ENCODE data around the gene DCP1A. TPM values are rescaled to one million over a fixed set of nuclear protein-coding genes. Genes with fewer than 3 reads are reported as not detected.

Gene DCP1A
- total RNA-seq, 3 donors from 2014 or later (not counting 1 experiment from before 2014, with no cell fraction given), result 36.5 to 48.9 (median 45.8) TPM

GRCh38 chr3:53320697-53321096 is 26.6 kb downstream of the DCP1A start:
- H3K36me3 Mint-ChIP-seq, result peaks cover 5% of the 10 kb centered on the region
- no peak for ATAC-seq
- peaks cover 16 to 29% of the 10 kb centered on the region in 2 donors for H3K4me1 Mint-ChIP-seq
- Histone ChIP-seq H3K4me1 (ENCODE audit: control insufficient read depth, insufficient read depth, low read length) (no peaks in the 10 kb centered on the region), H3K4me3 (ENCODE audit: low read length) (no peak overlapping the region), H3K27me3 (ENCODE audit: control insufficient read depth, insufficient read depth, low read length) (no peaks in the 10 kb centered on the region), H3K27ac (ENCODE audit: low read length) (no peak overlapping the region), H3K9me3 (ENCODE audit: control insufficient read depth, insufficient read depth, low read length) (no peaks in the 10 kb centered on the region), H3K36me3 (ENCODE audit: control insufficient read depth, insufficient read depth, low read length) (peaks cover 18% of the 10 kb centered on the region)
- intact Hi-C loops (cut with micrococcal nuclease), result no loop called here
- DNase-seq, result no peak
- H3K9me3 Mint-ChIP-seq, result no peaks in the 10 kb centered on the region
- no peaks in the 10 kb centered on the region for H3K27me3 Mint-ChIP-seq (ENCODE audit: low read depth in 2 of 2)
- WGBS (ENCODE audit: insufficient coverage), result 98% methylated on average over 4 of the region's 5 CpGs
- TF ChIP-seq CTCF (IDR thresholded peaks at IDR 0.05), result no peak
- H3K4me3 Mint-ChIP-seq, result no peak overlapping the region
- H3K27ac Mint-ChIP-seq, result peak overlapping the region in 1 of 2 donors; percentile 22

- H3K36me3 ChIP-seq (ENCODE audit: control insufficient read depth, insufficient read depth, low read length), result peaks cover 18% of the 10 kb centered on the region
- no peak overlapping the region for H3K4me3 ChIP-seq (ENCODE audit: low read length)
- no peaks in the 10 kb centered on the region for H3K27me3 Mint-ChIP-seq (ENCODE audit: low read depth in 2 of 2)
- DNase-seq, result no peak
- no peak overlapping the region for H3K4me3 Mint-ChIP-seq
- no peaks in the 10 kb centered on the region for H3K9me3 Mint-ChIP-seq
- H3K27ac ChIP-seq (ENCODE audit: low read length), result no peak overlapping the region
- peaks cover 5% of the 10 kb centered on the region for H3K36me3 Mint-ChIP-seq
- no peak for ATAC-seq
- TF ChIP-seq CTCF (IDR thresholded peaks at IDR 0.05), result no peak
- H3K27me3 ChIP-seq (ENCODE audit: control insufficient read depth, insufficient read depth, low read length), result no peaks in the 10 kb centered on the region
- no peaks in the 10 kb centered on the region for H3K4me1 ChIP-seq (ENCODE audit: control insufficient read depth, insufficient read depth, low read length)
- peaks cover 9 to 17% of the 10 kb centered on the region in 2 donors for H3K4me1 Mint-ChIP-seq
- WGBS (ENCODE audit: insufficient coverage), result 94% methylated on average over 3 of the region's 3 CpGs
- no peak overlapping the region for H3K27ac Mint-ChIP-seq
- no peaks in the 10 kb centered on the region for H3K9me3 ChIP-seq (ENCODE audit: control insufficient read depth, insufficient read depth, low read length)
- intact Hi-C loops (cut with micrococcal nuclease), result no loop called here
Observed at GRCh38 chr3:53318522-53318921, 28.8 kb downstream of the DCP1A start.

- WGBS (ENCODE audit: insufficient coverage), result 100% methylated on average over 1 of the region's 1 CpG
- peaks cover 38% of the 10 kb centered on the region for H3K36me3 ChIP-seq (ENCODE audit: control insufficient read depth, insufficient read depth, low read length)
- DNase-seq, result no peak
- no peak overlapping the region for H3K27ac ChIP-seq (ENCODE audit: low read length)
- no peak for TF ChIP-seq CTCF (IDR thresholded peaks at IDR 0.05)
- H3K27me3 Mint-ChIP-seq (ENCODE audit: low read depth in 2 of 2), result no peaks in the 10 kb centered on the region
- intact Hi-C loops (cut with micrococcal nuclease), result no loop called here
- no peaks in the 10 kb centered on the region for H3K4me1 ChIP-seq (ENCODE audit: control insufficient read depth, insufficient read depth, low read length)
- peaks cover 13 to 14% of the 10 kb centered on the region in 2 donors for H3K4me1 Mint-ChIP-seq
- H3K9me3 ChIP-seq (ENCODE audit: control insufficient read depth, insufficient read depth, low read length), result no peaks in the 10 kb centered on the region
- H3K27ac Mint-ChIP-seq, result no peak overlapping the region
- H3K4me3 ChIP-seq (ENCODE audit: low read length), result no peak overlapping the region
- no peak overlapping the region for H3K4me3 Mint-ChIP-seq
- ATAC-seq, result no peak
- no peaks in the 10 kb centered on the region for H3K27me3 ChIP-seq (ENCODE audit: control insufficient read depth, insufficient read depth, low read length)
- no peaks in the 10 kb centered on the region for H3K9me3 Mint-ChIP-seq
- H3K36me3 Mint-ChIP-seq, result peaks cover 14% of the 10 kb centered on the region
Observed at GRCh38 chr3:53312832-53313231, 34.5 kb downstream of the DCP1A start.

GRCh38 chr3:53311882-53312281 is 35.5 kb downstream of the DCP1A start:
- DNase-seq (no peak), ATAC-seq (no peak)
- no peaks in the 10 kb centered on the region for H3K27me3 ChIP-seq (ENCODE audit: control insufficient read depth, insufficient read depth, low read length)
- H3K27ac ChIP-seq (ENCODE audit: low read length), result no peak overlapping the region
- H3K9me3 ChIP-seq (ENCODE audit: control insufficient read depth, insufficient read depth, low read length), result no peaks in the 10 kb centered on the region
- no peaks in the 10 kb centered on the region for H3K9me3 Mint-ChIP-seq
- H3K4me1 Mint-ChIP-seq, result peaks cover 13% of the 10 kb centered on the region in 2 donors
- intact Hi-C loops (cut with micrococcal nuclease), result no loop called here
- peak overlapping the region; percentile 35 for H3K4me3 Mint-ChIP-seq
- H3K27me3 Mint-ChIP-seq (ENCODE audit: low read depth in 2 of 2), result no peaks in the 10 kb centered on the region
- no peak for TF ChIP-seq CTCF (IDR thresholded peaks at IDR 0.05)
- H3K4me1 ChIP-seq (ENCODE audit: control insufficient read depth, insufficient read depth, low read length), result no peaks in the 10 kb centered on the region
- H3K36me3 Mint-ChIP-seq, result peaks cover 14% of the 10 kb centered on the region
- H3K27ac Mint-ChIP-seq, result no peak overlapping the region
- WGBS (ENCODE audit: insufficient coverage), result 97% methylated on average over 3 of the region's 3 CpGs
- H3K36me3 ChIP-seq (ENCODE audit: control insufficient read depth, insufficient read depth, low read length), result peaks cover 43% of the 10 kb centered on the region
- no peak overlapping the region for H3K4me3 ChIP-seq (ENCODE audit: low read length)
